Activated T-cell treated with anti-CD3 and anti-CD28 coated beads for 24 hours (primary cell): ENCODE results near the gene CD247.

Source experiments
- DNase-seq: peaks from one replicate; pipeline ENCODE4 v3.0.0-alpha.2; 2020; ENCODE audit warnings: low read depth

CD247 gene

GRCh38 chr1:167412920-167413319 lies 105.4 kb downstream of the CD247 start:
- DNase-seq: no peak

GRCh38 chr1:167412072-167412471 lies 106.3 kb downstream of the CD247 start:
- no peak for DNase-seq

- no peak for DNase-seq
Measured at GRCh38 chr1:167409183-167409582, 109.1 kb downstream of the CD247 start.

GRCh38 chr1:167408355-167408754 lies 110.0 kb downstream of the CD247 start:
- no peak for DNase-seq

DNA sequence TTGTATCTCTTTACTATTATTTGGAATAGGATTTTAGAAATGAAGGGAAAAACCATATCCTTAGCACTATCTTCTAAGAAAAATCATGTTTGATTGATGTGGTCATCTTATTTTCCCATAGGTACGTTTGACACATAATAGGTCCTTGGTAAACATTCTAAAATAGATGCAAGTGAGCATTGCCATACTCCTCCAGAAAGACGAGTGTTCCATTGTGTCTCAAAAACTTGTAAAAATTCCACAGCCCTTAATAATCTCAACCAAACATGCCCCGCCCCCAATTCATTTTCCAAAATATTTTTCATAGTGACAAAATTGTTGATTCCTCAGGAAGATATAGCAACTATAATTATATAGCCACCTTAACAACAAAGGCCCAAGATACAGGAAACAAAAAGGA lies 113.4 kb downstream of the CD247 start:
- DNase-seq: no peak

DNA sequence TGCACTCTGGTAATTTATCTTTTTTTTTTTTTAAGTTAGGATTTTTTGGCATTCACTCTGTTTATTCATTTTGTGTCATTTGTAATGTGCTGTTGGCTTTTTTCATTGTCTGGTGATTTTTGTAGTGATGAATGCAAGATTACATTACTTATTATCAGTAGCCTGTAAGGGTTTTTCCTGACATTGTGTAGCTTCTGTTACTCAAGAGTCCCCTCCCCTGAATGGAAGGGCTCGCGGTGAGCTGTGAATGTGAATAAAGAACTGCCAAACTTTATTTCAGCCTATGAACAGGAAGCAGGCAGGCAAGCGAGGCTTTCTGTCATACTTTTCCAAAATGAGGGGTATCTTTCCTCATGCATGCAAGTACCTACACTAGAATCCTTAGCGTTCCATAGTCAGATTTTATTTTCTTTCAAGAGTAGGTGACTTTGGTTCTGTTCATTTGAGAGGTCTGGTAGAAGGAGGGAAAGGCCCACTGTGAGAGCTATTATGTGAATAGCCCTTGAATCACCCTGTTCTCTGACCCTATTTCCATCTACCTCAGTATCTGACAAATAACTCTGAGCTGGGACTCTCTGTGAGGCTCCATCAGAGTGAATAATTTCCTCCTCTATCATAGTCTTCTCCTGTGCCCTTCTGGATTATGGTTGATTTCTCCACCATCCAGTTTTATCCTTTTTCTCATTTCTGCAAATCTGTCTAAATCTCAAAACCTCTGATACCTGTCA lies 114.0 kb downstream of the CD247 start:
- no peak for DNase-seq

- DNase-seq: peak; percentile 17
Measured at GRCh38 chr1:167401260-167401873, 117.0 kb downstream of the CD247 start.

- DNase-seq: no peak
Measured at GRCh38 chr1:167400359-167400953, 117.9 kb downstream of the CD247 start.

DNA sequence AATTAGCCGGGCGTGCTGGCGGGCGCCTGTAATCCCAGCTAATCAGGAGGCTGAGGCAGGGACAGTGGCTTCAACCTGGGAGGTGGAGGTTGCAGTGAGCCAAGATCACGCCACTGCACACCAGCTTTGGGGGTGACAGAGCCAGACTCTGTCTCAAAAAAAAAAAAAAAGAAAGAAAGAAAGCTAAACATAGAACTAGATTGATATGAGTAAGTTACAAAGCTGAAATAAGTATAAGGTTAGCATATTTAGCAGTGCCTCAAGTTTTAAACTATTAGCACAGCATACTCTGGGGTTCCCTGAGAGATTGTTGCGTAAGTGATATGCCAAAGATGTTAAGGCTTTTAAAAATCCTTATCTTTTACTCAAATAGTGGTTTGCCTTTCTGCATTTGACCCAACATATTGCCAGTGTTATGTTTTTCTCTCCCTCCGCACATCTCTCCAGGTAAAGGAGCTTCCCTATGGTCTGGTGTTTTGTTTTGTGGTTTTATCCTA lies 126.1 kb downstream of the CD247 start:
- DNase-seq: no peak

DNA sequence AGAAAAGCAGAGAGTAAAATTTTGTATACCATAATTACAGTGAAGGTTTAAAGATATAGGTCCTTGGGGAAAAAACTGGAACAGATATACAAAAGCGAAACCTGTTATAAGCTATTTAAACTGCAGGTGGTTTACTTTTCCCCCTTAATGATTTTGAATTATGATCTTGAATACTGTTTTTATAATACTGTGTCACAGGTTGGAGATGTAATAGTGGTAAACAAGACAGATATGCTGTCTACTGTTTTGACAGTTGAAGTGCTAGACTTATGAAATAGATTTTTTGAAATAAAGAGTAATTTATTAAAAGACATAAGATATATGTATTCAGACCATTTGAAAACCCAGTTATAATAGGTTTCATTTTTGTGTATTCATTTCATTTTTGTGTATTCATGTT lies 129.4 kb downstream of the CD247 start:
- no peak for DNase-seq

DNA sequence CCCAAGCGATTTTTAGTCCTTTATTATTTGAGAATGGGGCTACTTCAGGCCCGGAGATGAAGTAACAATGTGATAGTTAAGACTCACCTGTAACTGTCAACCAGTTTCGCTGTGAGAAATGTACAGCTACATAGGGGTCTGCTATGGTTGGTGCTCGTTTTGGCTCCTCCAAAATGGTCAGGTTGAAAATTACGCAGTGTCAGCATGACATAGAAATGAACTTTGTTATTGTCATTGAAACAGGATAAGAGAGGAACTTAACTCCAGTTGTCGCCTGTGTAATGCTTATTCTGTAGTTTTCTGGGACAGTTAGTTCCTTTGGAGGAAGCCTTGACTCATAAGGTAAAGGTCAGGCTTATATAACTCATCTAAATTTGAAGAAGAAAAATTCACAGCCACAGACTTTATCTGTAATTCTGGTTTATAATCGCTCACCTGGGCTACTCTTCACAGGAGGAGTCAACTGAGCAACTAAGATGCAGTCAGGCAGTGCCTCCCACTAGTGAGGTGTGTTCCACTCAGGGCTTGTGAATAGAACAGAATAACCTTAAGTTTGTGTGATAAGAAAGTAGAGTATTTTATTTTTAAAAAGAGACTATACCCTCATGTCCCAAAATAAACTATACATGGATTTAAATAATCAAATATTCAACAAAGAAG lies 130.9 kb downstream of the CD247 start:
- no peak for DNase-seq
